ENCODE measurements around the gene MYH8.

MYH8 gene

DNA sequence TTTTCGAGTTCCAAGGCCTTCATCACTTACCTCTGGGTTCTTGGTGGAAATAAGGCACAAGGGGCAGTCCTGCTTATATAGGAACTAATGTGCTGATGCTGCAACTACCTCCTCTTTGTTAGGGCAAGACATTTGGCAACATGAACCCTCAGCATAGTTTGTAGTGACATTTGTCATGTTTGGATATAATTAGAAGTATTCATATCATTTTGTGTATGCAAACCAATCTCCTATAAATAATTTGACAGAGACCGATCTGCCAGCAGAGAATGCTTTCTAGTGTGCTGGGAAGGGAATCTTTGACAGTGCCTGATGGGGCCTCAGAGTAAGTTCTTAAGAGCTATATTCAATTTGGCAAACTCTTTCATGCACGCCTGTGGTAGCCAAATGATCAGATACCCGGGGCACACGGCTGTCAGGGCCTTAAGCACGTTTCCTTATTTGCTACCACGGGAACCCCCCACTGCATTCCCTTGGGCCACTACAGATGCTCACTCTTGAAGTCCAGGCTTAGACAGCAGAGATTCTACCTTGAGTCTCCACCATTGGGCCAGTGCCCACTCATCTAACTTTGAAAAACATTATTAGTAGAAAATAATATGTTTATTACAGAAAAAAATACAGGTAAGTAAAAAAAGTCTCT, at the start of gene MYH8:
Gene MYH8, minus strand, starts transcription at position 51 of the 643 bp plus-strand sequence. CDS start 1,723 bp downstream, outside the sequence.
- peaks cover 23% of the 10 kb centered on the region for H3K27me3 ChIP-seq (ENCODE audit: insufficient read depth, poor library complexity, severe bottlenecking)
- no peak for ATAC-seq (ENCODE audit: low read depth)

DNA sequence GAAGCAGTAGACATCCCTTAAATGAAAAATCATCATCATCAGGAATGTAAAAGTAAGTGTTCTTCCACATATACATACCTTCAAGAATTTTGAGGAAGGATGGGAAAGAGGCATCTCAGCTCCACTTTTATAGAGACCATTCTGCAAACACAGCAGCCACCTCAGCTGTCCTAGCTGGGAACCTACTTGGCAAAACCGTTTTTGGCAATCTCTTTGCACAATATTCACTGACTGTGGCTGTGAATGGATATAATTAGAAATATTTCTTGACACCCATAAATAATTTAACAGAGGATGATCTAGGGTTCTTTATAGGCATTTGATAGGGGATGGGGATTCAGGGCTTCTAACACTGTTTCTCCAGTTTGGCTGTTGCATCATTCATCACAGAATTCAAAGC, 47.7 kb upstream of the MYH8 start, which contains the start of gene MYH4:
Gene MYH4, minus strand, starts transcription at position 101 of the 400 bp plus-strand sequence. CDS start 2,814 bp downstream, outside the sequence.
- TF ChIP-seq, protein P1, sequence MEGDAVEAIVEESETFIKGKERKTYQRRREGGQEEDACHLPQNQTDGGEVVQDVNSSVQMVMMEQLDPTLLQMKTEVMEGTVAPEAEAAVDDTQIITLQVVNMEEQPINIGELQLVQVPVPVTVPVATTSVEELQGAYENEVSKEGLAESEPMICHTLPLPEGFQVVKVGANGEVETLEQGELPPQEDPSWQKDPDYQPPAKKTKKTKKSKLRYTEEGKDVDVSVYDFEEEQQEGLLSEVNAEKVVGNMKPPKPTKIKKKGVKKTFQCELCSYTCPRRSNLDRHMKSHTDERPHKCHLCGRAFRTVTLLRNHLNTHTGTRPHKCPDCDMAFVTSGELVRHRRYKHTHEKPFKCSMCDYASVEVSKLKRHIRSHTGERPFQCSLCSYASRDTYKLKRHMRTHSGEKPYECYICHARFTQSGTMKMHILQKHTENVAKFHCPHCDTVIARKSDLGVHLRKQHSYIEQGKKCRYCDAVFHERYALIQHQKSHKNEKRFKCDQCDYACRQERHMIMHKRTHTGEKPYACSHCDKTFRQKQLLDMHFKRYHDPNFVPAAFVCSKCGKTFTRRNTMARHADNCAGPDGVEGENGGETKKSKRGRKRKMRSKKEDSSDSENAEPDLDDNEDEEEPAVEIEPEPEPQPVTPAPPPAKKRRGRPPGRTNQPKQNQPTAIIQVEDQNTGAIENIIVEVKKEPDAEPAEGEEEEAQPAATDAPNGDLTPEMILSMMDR (IDR thresholded peaks at IDR 0.05; ENCODE audit: poor library complexity, severe bottlenecking) = no peak
- H3K4me3 ChIP-seq (ENCODE audit: severe bottlenecking) = no peak within 1 kb of the TSS
- H3K4me1 ChIP-seq (ENCODE audit: insufficient read depth, poor library complexity, severe bottlenecking) = no peaks in the 10 kb centered on the region
- peaks cover 8% of the 10 kb centered on the region for H3K27me3 ChIP-seq (ENCODE audit: insufficient read depth, poor library complexity, severe bottlenecking)
- H3K27ac ChIP-seq (ENCODE audit: poor library complexity, severe bottlenecking) = no peak within 1 kb of the TSS
- no peak for ATAC-seq (ENCODE audit: low read depth)
- H3K36me3 ChIP-seq (ENCODE audit: low read depth) = no peaks in the 10 kb centered on the region
- H3K9me3 ChIP-seq (ENCODE audit: severe bottlenecking) = no peaks in the 10 kb centered on the region
- no peak for DNase-seq (ENCODE audit: low spot score)

More for the DNA sequence above, at the start of gene MYH8:
- Histone ChIP-seq H3K9me3 (ENCODE audit: severe bottlenecking) (no peaks in the 10 kb centered on the region), H3K4me1 (ENCODE audit: insufficient read depth, poor library complexity, severe bottlenecking) (no peaks in the 10 kb centered on the region), H3K27ac (ENCODE audit: poor library complexity, severe bottlenecking) (no peak within 1 kb of the TSS), H3K36me3 (ENCODE audit: low read depth) (no peaks in the 10 kb centered on the region), H3K4me3 (ENCODE audit: severe bottlenecking) (no peak within 1 kb of the TSS)
- no peak for DNase-seq (ENCODE audit: low spot score)
- TF ChIP-seq, protein P1 (IDR thresholded peaks at IDR 0.05; ENCODE audit: poor library complexity, severe bottlenecking) = no peak

DNA sequence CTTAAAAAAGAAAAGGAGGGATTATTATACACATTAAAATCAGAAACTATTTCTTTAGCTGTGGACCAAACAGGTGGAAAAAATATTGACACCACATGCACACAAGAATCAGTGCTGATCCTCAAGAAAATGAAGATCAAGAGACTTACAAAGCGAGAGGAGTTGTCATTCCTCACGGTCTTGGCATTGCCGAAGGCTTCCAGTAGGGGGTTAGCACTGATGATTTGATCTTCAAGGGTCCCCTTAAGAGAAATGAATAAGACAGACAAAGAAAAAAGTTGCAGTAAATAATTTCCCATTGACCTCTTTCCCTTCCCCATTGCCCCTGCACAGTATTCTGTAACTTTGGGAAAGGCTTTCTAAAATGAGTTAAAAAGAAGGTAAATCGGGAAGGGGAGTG, 41.7 kb upstream of the MYH8 start:
- ATAC-seq (ENCODE audit: low read depth) (no peak), DNase-seq (ENCODE audit: low spot score) (no peak)
- H3K27me3 ChIP-seq (ENCODE audit: insufficient read depth, poor library complexity, severe bottlenecking) = peaks cover 7% of the 10 kb centered on the region
- no peaks in the 10 kb centered on the region for H3K4me1 ChIP-seq (ENCODE audit: insufficient read depth, poor library complexity, severe bottlenecking)
- no peaks in the 10 kb centered on the region for H3K36me3 ChIP-seq (ENCODE audit: low read depth)
- H3K9me3 ChIP-seq (ENCODE audit: severe bottlenecking) = no peaks in the 10 kb centered on the region
- H3K27ac ChIP-seq (ENCODE audit: poor library complexity, severe bottlenecking) = no peak overlapping the region
- TF ChIP-seq, protein P1 (IDR thresholded peaks at IDR 0.05; ENCODE audit: poor library complexity, severe bottlenecking) = no peak
- no peak overlapping the region for H3K4me3 ChIP-seq (ENCODE audit: severe bottlenecking)

DNA sequence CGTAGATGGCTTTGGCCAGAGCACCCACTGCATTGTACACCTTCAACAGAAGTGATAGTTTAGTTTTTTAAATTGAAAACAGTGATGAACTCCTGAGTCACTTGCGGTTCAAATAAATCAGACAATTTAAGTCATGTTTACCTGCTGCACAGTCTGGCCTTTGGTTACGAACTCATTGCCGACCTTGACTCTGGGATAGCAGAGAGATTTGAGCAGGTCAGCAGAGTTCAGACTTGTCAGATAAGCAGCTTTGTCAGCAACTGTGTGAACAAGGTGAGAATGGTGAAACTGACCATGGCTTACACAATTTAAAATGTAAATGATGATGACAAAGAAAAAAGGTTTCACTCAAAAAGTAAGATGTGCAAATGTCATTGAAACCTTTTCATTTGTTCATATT, 38.3 kb upstream of the MYH8 start:
- DNase-seq (ENCODE audit: low spot score) (no peak), ATAC-seq (ENCODE audit: low read depth) (no peak)
- Histone ChIP-seq H3K4me3 (ENCODE audit: severe bottlenecking) (no peak overlapping the region), H3K27me3 (ENCODE audit: insufficient read depth, poor library complexity, severe bottlenecking) (peaks cover 12% of the 10 kb centered on the region), H3K9me3 (ENCODE audit: severe bottlenecking) (no peaks in the 10 kb centered on the region), H3K36me3 (ENCODE audit: low read depth) (no peaks in the 10 kb centered on the region), H3K4me1 (ENCODE audit: insufficient read depth, poor library complexity, severe bottlenecking) (no peaks in the 10 kb centered on the region), H3K27ac (ENCODE audit: poor library complexity, severe bottlenecking) (no peak overlapping the region)
- TF ChIP-seq, protein P1 (IDR thresholded peaks at IDR 0.05; ENCODE audit: poor library complexity, severe bottlenecking) = no peak

DNA sequence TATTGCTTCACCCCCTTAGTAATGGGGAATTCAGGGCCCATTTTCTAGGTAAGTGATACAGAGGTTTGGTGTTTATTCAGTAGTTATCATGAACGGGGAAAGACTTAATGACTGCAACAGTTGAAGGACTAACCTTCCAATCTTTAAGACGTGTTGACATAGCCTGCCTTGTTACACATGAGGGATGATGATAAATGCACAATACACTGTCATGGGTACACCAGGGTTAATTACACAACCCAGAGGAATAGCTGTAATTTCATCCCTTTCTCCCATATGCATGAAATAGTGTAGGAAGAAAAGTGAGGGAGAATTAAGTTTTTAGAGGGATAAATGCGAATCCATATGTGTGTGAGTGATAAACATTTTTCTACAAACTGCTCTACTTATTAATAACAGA, 37.0 kb upstream of the MYH8 start:
- ATAC-seq (ENCODE audit: low read depth) (no peak), DNase-seq (ENCODE audit: low spot score) (no peak)
- TF ChIP-seq, protein P1 (IDR thresholded peaks at IDR 0.05; ENCODE audit: poor library complexity, severe bottlenecking) = no peak
- H3K9me3 ChIP-seq (ENCODE audit: severe bottlenecking) = no peaks in the 10 kb centered on the region
- no peak overlapping the region for H3K4me3 ChIP-seq (ENCODE audit: severe bottlenecking)
- H3K27me3 ChIP-seq (ENCODE audit: insufficient read depth, poor library complexity, severe bottlenecking) = peaks cover 12% of the 10 kb centered on the region
- no peaks in the 10 kb centered on the region for H3K4me1 ChIP-seq (ENCODE audit: insufficient read depth, poor library complexity, severe bottlenecking)
- H3K27ac ChIP-seq (ENCODE audit: poor library complexity, severe bottlenecking) = no peak overlapping the region
- H3K36me3 ChIP-seq (ENCODE audit: low read depth) = no peaks in the 10 kb centered on the region
